Measurements from ENCODE around the gene C16orf54.
"Not testable (repeated sequence)": the region's sequence is repeated elsewhere in the genome, so short reads cannot be mapped to it uniquely, and the experiment has no call there.

Gene C16orf54

GRCh38 chr16:29739927-29740629, 5.7 kb downstream of the C16orf54 start:
- DNase-seq (ENCODE audit: low read depth) = not testable (repeated sequence)

GRCh38 chr16:29738514-29738913, 7.3 kb downstream of the C16orf54 start:
- no peak for DNase-seq (ENCODE audit: low read depth)

- no peak for DNase-seq (ENCODE audit: low read depth)
These were observed 8.1 kb downstream of the C16orf54 start for GRCh38 chr16:29737713-29738112.

GRCh38 chr16:29736764-29737163, 9.0 kb downstream of the C16orf54 start:
- no peak for DNase-seq (ENCODE audit: low read depth)

GRCh38 chr16:29736112-29736511, 9.7 kb downstream of the C16orf54 start:
- DNase-seq (ENCODE audit: low read depth) = no peak

GRCh38 chr16:29734786-29735185, 11.0 kb downstream of the C16orf54 start:
- no peak for DNase-seq (ENCODE audit: low read depth)

- DNase-seq (ENCODE audit: low read depth) = peak; percentile 61
These were observed 13.8 kb downstream of the C16orf54 start for GRCh38 chr16:29731768-29732601.

GRCh38 chr16:29730649-29731048, 15.1 kb downstream of the C16orf54 start:
- no peak for DNase-seq (ENCODE audit: low read depth)

GRCh38 chr16:29729116-29729521, 16.7 kb downstream of the C16orf54 start:
- no peak for DNase-seq (ENCODE audit: low read depth)

GRCh38 chr16:29727452-29727851, 18.3 kb downstream of the C16orf54 start:
- no peak for DNase-seq (ENCODE audit: low read depth)

GRCh38 chr16:29726845-29727377, 18.9 kb downstream of the C16orf54 start:
- DNase-seq (ENCODE audit: low read depth) = no peak

GRCh38 chr16:29721167-29721879, 24.5 kb downstream of the C16orf54 start:
- DNase-seq (ENCODE audit: low read depth) = not testable (repeated sequence)

GRCh38 chr16:29720703-29721102, 25.1 kb downstream of the C16orf54 start:
- no peak for DNase-seq (ENCODE audit: low read depth)

GRCh38 chr16:29719063-29719462, 26.7 kb downstream of the C16orf54 start:
- DNase-seq (ENCODE audit: low read depth) = no peak

- DNase-seq (ENCODE audit: low read depth) = no peak
These were observed 28.7 kb downstream of the C16orf54 start for GRCh38 chr16:29717113-29717512.

- DNase-seq (ENCODE audit: low read depth) = no peak
These were observed 30.8 kb downstream of the C16orf54 start for GRCh38 chr16:29714972-29715371.

GRCh38 chr16:29714396-29714795, 31.4 kb downstream of the C16orf54 start:
- DNase-seq (ENCODE audit: low read depth) = no peak

- DNase-seq (ENCODE audit: low read depth) = no peak
These were observed 33.0 kb downstream of the C16orf54 start for GRCh38 chr16:29712809-29713208.

GRCh38 chr16:29710227-29711219, 35.3 kb downstream of the C16orf54 start:
- DNase-seq (ENCODE audit: low read depth) = no peak

- not testable (repeated sequence) for DNase-seq (ENCODE audit: low read depth)
These were observed 36.1 kb downstream of the C16orf54 start for GRCh38 chr16:29709657-29710056.

Data from activated T-helper 9 cell treated with anti-CD3 and anti-CD28 coated beads, Interleukin-2, amount 50 U/mL, for 16 hours (primary cell).